ENCODE measurements around the gene DPP10.

DPP10 gene

GRCh38 chr2:114797942-114798341 is 355.5 kb downstream of the DPP10 start:
- no peak overlapping the region for H4K8ac ChIP-seq (ENCODE audit: low read depth, low read length)

GRCh38 chr2:114800371-114800770 is 357.9 kb downstream of the DPP10 start:
- no CpG with 5 or more reads among the region's 2 CpGs for WGBS, 2 donors (ENCODE audit: extremely low coverage in 2 of 2, insufficient read length in 2 of 2, insufficient replicate concordance in 1 of 2)

More at GRCh38 chr2:114797942-114798341, 355.5 kb downstream of the DPP10 start:
- no peak overlapping the region for H2AFZ ChIP-seq (ENCODE audit: low read length)
- H3K14ac ChIP-seq (ENCODE audit: low read length), result no peak overlapping the region
- H3K4me1 ChIP-seq (ENCODE audit: control insufficient read depth in 2 of 2, insufficient read depth in 1 of 2, low read depth in 1 of 2, low read length in 2 of 2), result no peaks in the 10 kb centered on the region
- H2BK15ac ChIP-seq (ENCODE audit: low read length), result no peak overlapping the region
- no peak overlapping the region for H2BK5ac ChIP-seq (ENCODE audit: low read length)
- no peak overlapping the region for H2BK120ac ChIP-seq (ENCODE audit: low read depth, low read length)
- H3K4ac ChIP-seq (ENCODE audit: low read length), result no peak overlapping the region
- no CpG with 5 or more reads among the region's 2 CpGs for WGBS, 2 donors (ENCODE audit: extremely low coverage in 2 of 2, insufficient read length in 2 of 2, insufficient replicate concordance in 1 of 2)
- no peaks in the 10 kb centered on the region for H3K79me1 ChIP-seq (ENCODE audit: low read depth, low read length)
- no peak overlapping the region for H2BK12ac ChIP-seq (ENCODE audit: low read length)
- no peak overlapping the region for H3K23ac ChIP-seq (ENCODE audit: low read depth, low read length, poor library complexity)
- H3K18ac ChIP-seq (ENCODE audit: low read length), result no peak overlapping the region
- no peaks in the 10 kb centered on the region for H3K36me3 ChIP-seq (replicated peaks in 1 of 2; ENCODE audit: control insufficient read depth in 2 of 2, insufficient read depth in 2 of 2, low read length in 2 of 2)
- no peak overlapping the region for H3K4me2 ChIP-seq (ENCODE audit: insufficient read depth, low read length, poor library complexity, severe bottlenecking)
- no peaks in the 10 kb centered on the region for H3K27me3 ChIP-seq (ENCODE audit: control insufficient read depth in 3 of 3, insufficient read depth in 3 of 3, low read depth in 1 of 3, low read length in 3 of 3)
- H2AK5ac ChIP-seq (ENCODE audit: low read depth, low read length), result no peak overlapping the region
- H3K9me3 ChIP-seq (replicated peaks in 1 of 2; ENCODE audit: control insufficient read depth in 2 of 2, insufficient read depth in 1 of 2, low read depth in 1 of 2, low read length in 2 of 2), result no peaks in the 10 kb centered on the region
- H3K27ac ChIP-seq (replicated peaks; ENCODE audit: low read length), result no peak overlapping the region
- no peak overlapping the region for H3K4me3 ChIP-seq (ENCODE audit: low read length in 2 of 2)
- no peak for DNase-seq (ENCODE audit: low spot score)
- H4K91ac ChIP-seq (ENCODE audit: low read depth, low read length, poor library complexity), result no peak overlapping the region
- no peak overlapping the region for H3K9ac ChIP-seq (ENCODE audit: low read depth, low read length, poor library complexity)

GRCh38 chr2:114805195-114805594 is 362.8 kb downstream of the DPP10 start:
- H2BK120ac ChIP-seq (ENCODE audit: low read depth, low read length), result no peak overlapping the region
- no peak overlapping the region for H3K4ac ChIP-seq (ENCODE audit: low read length)
- no peaks in the 10 kb centered on the region for H3K79me1 ChIP-seq (ENCODE audit: low read depth, low read length)
- no peak overlapping the region for H2AK5ac ChIP-seq (ENCODE audit: low read depth, low read length)
- no peak overlapping the region for H3K4me2 ChIP-seq (ENCODE audit: insufficient read depth, low read length, poor library complexity, severe bottlenecking)
- no peak overlapping the region for H3K14ac ChIP-seq (ENCODE audit: low read length)
- H3K4me1 ChIP-seq (ENCODE audit: control insufficient read depth in 2 of 2, insufficient read depth in 1 of 2, low read depth in 1 of 2, low read length in 2 of 2), result no peaks in the 10 kb centered on the region
- H3K27me3 ChIP-seq (ENCODE audit: control insufficient read depth in 3 of 3, insufficient read depth in 3 of 3, low read depth in 1 of 3, low read length in 3 of 3), result no peaks in the 10 kb centered on the region
- no peak overlapping the region for H3K9ac ChIP-seq (ENCODE audit: low read depth, low read length, poor library complexity)
- H2BK12ac ChIP-seq (ENCODE audit: low read length), result no peak overlapping the region
- no peak overlapping the region for H2BK5ac ChIP-seq (ENCODE audit: low read length)
- H3K9me3 ChIP-seq (replicated peaks in 1 of 2; ENCODE audit: control insufficient read depth in 2 of 2, insufficient read depth in 1 of 2, low read depth in 1 of 2, low read length in 2 of 2), result no peaks in the 10 kb centered on the region
- H3K18ac ChIP-seq (ENCODE audit: low read length), result no peak overlapping the region
- H3K36me3 ChIP-seq (replicated peaks in 1 of 2; ENCODE audit: control insufficient read depth in 2 of 2, insufficient read depth in 2 of 2, low read length in 2 of 2), result no peaks in the 10 kb centered on the region
- H4K8ac ChIP-seq (ENCODE audit: low read depth, low read length), result no peak overlapping the region
- no peak overlapping the region for H3K4me3 ChIP-seq (ENCODE audit: low read length in 2 of 2)
- DNase-seq (ENCODE audit: low spot score), result no peak
- H3K23ac ChIP-seq (ENCODE audit: low read depth, low read length, poor library complexity), result no peak overlapping the region
- WGBS, 2 donors (ENCODE audit: extremely low coverage in 2 of 2, insufficient read length in 2 of 2, insufficient replicate concordance in 1 of 2), result no CpG with 5 or more reads among the region's 3 CpGs
- no peak overlapping the region for H2AFZ ChIP-seq (ENCODE audit: low read length)
- H2BK15ac ChIP-seq (ENCODE audit: low read length), result no peak overlapping the region
- no peak overlapping the region for H4K91ac ChIP-seq (ENCODE audit: low read depth, low read length, poor library complexity)
- no peak overlapping the region for H3K27ac ChIP-seq (replicated peaks; ENCODE audit: low read length)

More at GRCh38 chr2:114800371-114800770, 357.9 kb downstream of the DPP10 start:
- Histone ChIP-seq H3K9ac (ENCODE audit: low read depth, low read length, poor library complexity) (no peak overlapping the region), H2BK12ac (ENCODE audit: low read length) (no peak overlapping the region), H3K18ac (ENCODE audit: low read length) (no peak overlapping the region), H4K91ac (ENCODE audit: low read depth, low read length, poor library complexity) (no peak overlapping the region), H3K27me3 (ENCODE audit: control insufficient read depth in 3 of 3, insufficient read depth in 3 of 3, low read depth in 1 of 3, low read length in 3 of 3) (no peaks in the 10 kb centered on the region), H2AFZ (ENCODE audit: low read length) (no peak overlapping the region), H3K14ac (ENCODE audit: low read length) (no peak overlapping the region), H3K23ac (ENCODE audit: low read depth, low read length, poor library complexity) (no peak overlapping the region), H2BK120ac (ENCODE audit: low read depth, low read length) (no peak overlapping the region), H3K9me3 (replicated peaks in 1 of 2; ENCODE audit: control insufficient read depth in 2 of 2, insufficient read depth in 1 of 2, low read depth in 1 of 2, low read length in 2 of 2) (no peaks in the 10 kb centered on the region), H2BK15ac (ENCODE audit: low read length) (no peak overlapping the region), H3K27ac (replicated peaks; ENCODE audit: low read length) (no peak overlapping the region), H3K4me3 (ENCODE audit: low read length in 2 of 2) (no peak overlapping the region), H3K4ac (ENCODE audit: low read length) (no peak overlapping the region), H3K4me1 (ENCODE audit: control insufficient read depth in 2 of 2, insufficient read depth in 1 of 2, low read depth in 1 of 2, low read length in 2 of 2) (no peaks in the 10 kb centered on the region), H2AK5ac (ENCODE audit: low read depth, low read length) (no peak overlapping the region), H3K4me2 (ENCODE audit: insufficient read depth, low read length, poor library complexity, severe bottlenecking) (no peak overlapping the region), H3K79me1 (ENCODE audit: low read depth, low read length) (no peaks in the 10 kb centered on the region), H4K8ac (ENCODE audit: low read depth, low read length) (no peak overlapping the region), H3K36me3 (replicated peaks in 1 of 2; ENCODE audit: control insufficient read depth in 2 of 2, insufficient read depth in 2 of 2, low read length in 2 of 2) (no peaks in the 10 kb centered on the region), H2BK5ac (ENCODE audit: low read length) (no peak overlapping the region)
- DNase-seq (ENCODE audit: low spot score), result no peak

GRCh38 chr2:114810092-114810491 is 367.7 kb downstream of the DPP10 start:
- no peak for DNase-seq (ENCODE audit: low spot score)
- Histone ChIP-seq H3K27ac (replicated peaks; ENCODE audit: low read length) (no peak overlapping the region), H3K18ac (ENCODE audit: low read length) (no peak overlapping the region), H2AK5ac (ENCODE audit: low read depth, low read length) (no peak overlapping the region), H3K23ac (ENCODE audit: low read depth, low read length, poor library complexity) (no peak overlapping the region), H2AFZ (ENCODE audit: low read length) (no peak overlapping the region), H3K9me3 (replicated peaks in 1 of 2; ENCODE audit: control insufficient read depth in 2 of 2, insufficient read depth in 1 of 2, low read depth in 1 of 2, low read length in 2 of 2) (no peaks in the 10 kb centered on the region), H3K4ac (ENCODE audit: low read length) (no peak overlapping the region), H3K9ac (ENCODE audit: low read depth, low read length, poor library complexity) (no peak overlapping the region), H2BK12ac (ENCODE audit: low read length) (no peak overlapping the region), H3K4me1 (ENCODE audit: control insufficient read depth in 2 of 2, insufficient read depth in 1 of 2, low read depth in 1 of 2, low read length in 2 of 2) (no peaks in the 10 kb centered on the region), H3K4me3 (ENCODE audit: low read length in 2 of 2) (no peak overlapping the region), H3K27me3 (ENCODE audit: control insufficient read depth in 3 of 3, insufficient read depth in 3 of 3, low read depth in 1 of 3, low read length in 3 of 3) (no peaks in the 10 kb centered on the region), H3K79me1 (ENCODE audit: low read depth, low read length) (no peaks in the 10 kb centered on the region), H3K14ac (ENCODE audit: low read length) (no peak overlapping the region), H3K4me2 (ENCODE audit: insufficient read depth, low read length, poor library complexity, severe bottlenecking) (no peak overlapping the region), H2BK15ac (ENCODE audit: low read length) (no peak overlapping the region), H4K8ac (ENCODE audit: low read depth, low read length) (no peak overlapping the region), H2BK120ac (ENCODE audit: low read depth, low read length) (no peak overlapping the region), H3K36me3 (replicated peaks in 1 of 2; ENCODE audit: control insufficient read depth in 2 of 2, insufficient read depth in 2 of 2, low read length in 2 of 2) (no peaks in the 10 kb centered on the region), H2BK5ac (ENCODE audit: low read length) (no peak overlapping the region), H4K91ac (ENCODE audit: low read depth, low read length, poor library complexity) (no peak overlapping the region)
- WGBS, 2 donors (ENCODE audit: extremely low coverage in 2 of 2, insufficient read length in 2 of 2, insufficient replicate concordance in 1 of 2), result no CpG with 5 or more reads among the region's 5 CpGs
